Tibial artery (tissue), 4 donors: ENCODE data around the gene RAPGEF1.

Source experiments
- DNase-seq, 2 donors: peaks; one replicate each; pipeline ENCODE4 v3.0.0-alpha.2; 2019
- H3K27ac ChIP-seq, 2 donors: fragments of 200-600 bp; sonication (generic) in 1 of 2; 1 replicate in 1 of 2; 2 replicates in 1 of 2; pipeline ENCODE4 v1.5.1; 2018 to 2019; ENCODE audit warnings: mild to moderate bottlenecking in 1 of 2
- H3K27me3 ChIP-seq, 2 donors: fragments of 200-600 bp; sonication (generic) in 1 of 2; one replicate each; pipeline versions ENCODE4 v1.5.1 to v1.6.0; 2016 to 2019
- H3K36me3 ChIP-seq, 3 donors: fragments of 200-600 bp; sonication (generic) in 2 of 3; one replicate each; pipeline ENCODE4 v1.5.1; 2016 to 2019; ENCODE audit warnings: mild to moderate bottlenecking in 2 of 3
- H3K4me1 ChIP-seq, 4 donors: fragments of 200-600 bp; sonication (generic) in 2 of 4; 1 replicate in 3 of 4; 2 replicates in 1 of 4; pipeline ENCODE4 v1.5.1; 2016 to 2019
- H3K4me3 ChIP-seq, 2 donors: fragments of 200-600 bp; sonication (generic) in 1 of 2; 1 replicate in 1 of 2; 2 replicates in 1 of 2; pipeline ENCODE4 v1.5.1; 2018 to 2019; ENCODE audit warnings: mild to moderate bottlenecking in 2 of 2
- H3K9me3 ChIP-seq, 3 donors: fragments of 200-600 bp; sonication (generic) in 1 of 3; one replicate each; pipeline ENCODE4 v1.5.1; 2016 to 2019
- CTCF ChIP-seq, 2 experiments: fragments of 200-600 bp in 1 of 2; fragments of 450-650 bp in 1 of 2; IDR thresholded peaks; one replicate each; pipeline ENCODE4 v1.5.1; 2017 to 2019; ENCODE audit warnings: antibody characterized with exemption in 2 of 2, mild to moderate bottlenecking in 1 of 2, moderate library complexity in 1 of 2
- intact Hi-C: fragments of 100-400 bp; cut with DNase I; formaldehyde crosslinking; loops from one replicate; pipeline ENCODE4 v1.15.0; 2023; ENCODE audit warnings: low total_unique reads

The RAPGEF1 gene

DNA sequence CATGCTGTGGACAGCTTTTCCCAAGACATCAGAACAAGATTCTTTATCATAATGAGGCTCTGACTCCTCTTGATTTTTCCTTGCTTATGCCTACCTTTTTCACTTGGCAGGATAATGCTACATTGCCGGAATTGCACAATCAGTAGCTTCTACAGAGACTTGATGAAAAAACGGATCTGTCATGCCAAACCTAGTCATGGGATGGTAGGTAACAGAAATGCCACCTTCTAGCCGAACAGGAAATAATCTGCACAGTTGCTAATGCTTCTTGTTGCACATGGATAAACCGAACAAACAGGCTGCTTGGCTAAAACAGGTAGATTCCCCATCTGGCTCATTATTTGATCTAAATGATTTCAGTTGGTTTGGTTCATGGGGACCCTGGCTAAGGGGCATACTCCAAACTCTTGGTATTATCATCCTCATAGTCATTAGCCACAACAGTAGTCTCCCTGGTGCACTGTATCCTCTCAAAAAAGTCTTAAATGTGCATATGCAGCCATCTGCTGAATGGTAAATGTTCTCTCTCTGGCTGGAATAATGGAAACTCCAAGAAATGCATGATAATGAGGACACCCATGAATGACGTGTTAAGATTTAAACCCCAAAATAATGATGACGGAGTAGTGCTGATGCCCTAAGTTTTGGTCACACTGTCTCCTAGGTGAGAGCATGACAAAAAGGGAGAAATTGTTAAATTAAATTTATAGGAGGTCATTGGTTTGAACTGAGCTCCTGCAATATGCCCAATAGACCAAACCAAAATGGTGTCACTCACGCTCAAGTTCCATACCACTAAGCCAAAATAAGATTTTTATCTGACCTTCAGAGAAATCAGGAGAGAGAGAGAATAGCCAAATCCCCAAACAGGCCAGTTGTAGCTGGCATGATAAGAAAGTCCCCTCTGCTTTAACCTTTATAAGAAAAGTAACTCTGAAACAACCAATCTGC is 47.0 kb downstream of the RAPGEF1 start:
- H3K27ac ChIP-seq = no peak overlapping the region
- no peaks in the 10 kb centered on the region for H3K27me3 ChIP-seq
- intact Hi-C loops = no loop called here
- H3K4me1 ChIP-seq = peaks cover 0 to 44% (median 28%) of the 10 kb centered on the region in 4 donors
- no peak for DNase-seq
- no peak overlapping the region for H3K4me3 ChIP-seq
- no peaks in the 10 kb centered on the region for H3K36me3 ChIP-seq
- TF ChIP-seq CTCF (IDR thresholded peaks at IDR 0.05) = no peak
- H3K9me3 ChIP-seq = no peaks in the 10 kb centered on the region

- H3K4me1 ChIP-seq = peaks cover 0 to 38% (median 23%) of the 10 kb centered on the region in 4 donors
- intact Hi-C loops = no loop called here
- no peaks in the 10 kb centered on the region for H3K36me3 ChIP-seq
- no peak overlapping the region for H3K27ac ChIP-seq
- TF ChIP-seq CTCF (IDR thresholded peaks at IDR 0.05) = no peak
- no peaks in the 10 kb centered on the region for H3K27me3 ChIP-seq
- no peak for DNase-seq
- H3K9me3 ChIP-seq = no peaks in the 10 kb centered on the region
- no peak overlapping the region for H3K4me3 ChIP-seq
Measured at GRCh38 chr9:131691969-131692611, 47.8 kb downstream of the RAPGEF1 start.

GRCh38 chr9:131690941-131691573 is 48.8 kb downstream of the RAPGEF1 start:
- TF ChIP-seq CTCF (IDR thresholded peaks at IDR 0.05) = no peak
- no peak for DNase-seq
- no peaks in the 10 kb centered on the region for H3K36me3 ChIP-seq
- H3K4me3 ChIP-seq = no peak overlapping the region
- H3K9me3 ChIP-seq = no peaks in the 10 kb centered on the region
- no peak overlapping the region for H3K27ac ChIP-seq
- H3K27me3 ChIP-seq = no peaks in the 10 kb centered on the region
- peaks cover 0 to 35% (median 21%) of the 10 kb centered on the region in 4 donors for H3K4me1 ChIP-seq
- intact Hi-C loops = no loop called here

- Histone ChIP-seq H3K4me3 (no peak overlapping the region), H3K27ac (no peak overlapping the region), H3K27me3 (no peaks in the 10 kb centered on the region), H3K9me3 (no peaks in the 10 kb centered on the region), H3K4me1 (peaks cover 0 to 31% (median 21%) of the 10 kb centered on the region in 4 donors), H3K36me3 (no peaks in the 10 kb centered on the region)
- no peak for DNase-seq
- no peak for TF ChIP-seq CTCF (IDR thresholded peaks at IDR 0.05)
- intact Hi-C loops = no loop called here
Measured at GRCh38 chr9:131690462-131690861, 49.4 kb downstream of the RAPGEF1 start.

GRCh38 chr9:131688377-131688776 is 51.5 kb downstream of the RAPGEF1 start:
- Histone ChIP-seq H3K4me3 (no peak overlapping the region), H3K36me3 (no peaks in the 10 kb centered on the region), H3K9me3 (no peaks in the 10 kb centered on the region), H3K27ac (no peak overlapping the region), H3K4me1 (peaks cover 0 to 25% (median 16%) of the 10 kb centered on the region in 4 donors), H3K27me3 (no peaks in the 10 kb centered on the region)
- intact Hi-C loops = no loop called here
- DNase-seq = no peak
- TF ChIP-seq CTCF (IDR thresholded peaks at IDR 0.05) = no peak
